HepG2 (cell line): ENCODE results near the gene LDLR. TPM values are rescaled to one million over a fixed set of nuclear protein-coding genes. Genes with fewer than 3 reads are reported as not detected.

Experiments used
- CEBPB ChIP-seq: IDR thresholded peaks from 2 replicates; pipeline ENCODE4 v1.6.1; 2011; ENCODE audit warnings: low read depth, low read length, improper control_type of control experiment, borderline replicate concordance
- DNMT1 ChIP-seq: sonication (generic); formaldehyde crosslinking; IDR thresholded peaks from 2 replicates; pipeline ENCODE4 v1.5.1; 2020; ENCODE audit warnings: mild to moderate bottlenecking, missing genetic modification reagents
- FOXK1 ChIP-seq: sonication (generic); formaldehyde crosslinking; IDR thresholded peaks from 2 replicates; pipeline ENCODE4 v1.4.0; 2020; ENCODE audit warnings: low read depth, missing genetic modification reagents, borderline replicate concordance
- FOXO4 ChIP-seq: sonication (generic); formaldehyde crosslinking; conservative IDR thresholded peaks from 2 replicates; pipeline ENCODE4 v1.8.1; 2023; ENCODE audit warnings: missing genetic modification reagents
- HMG20B ChIP-seq: conservative IDR thresholded peaks from 2 replicates; pipeline ENCODE4 v1.6.1; 2016; ENCODE audit warnings: missing genetic modification reagents, missing compliant biosample characterization
- MBD4 ChIP-seq: IDR thresholded peaks from 2 replicates; pipeline ENCODE4 v1.6.1; 2012; ENCODE audit warnings: low read length, inconsistent platforms, borderline replicate concordance
- SAFB2 ChIP-seq: sonication (generic); formaldehyde crosslinking; IDR thresholded peaks from 2 replicates; pipeline ENCODE4 v1.5.1; 2020; ENCODE audit warnings: missing genetic modification reagents, low read depth, mild to moderate bottlenecking, borderline replicate concordance
- SNAPC2 ChIP-seq: sonication (generic); formaldehyde crosslinking; IDR thresholded peaks from 2 replicates; pipeline ENCODE4 v1.8.1; 2022; ENCODE audit warnings: mild to moderate bottlenecking, missing genetic modification reagents
- TCF7 ChIP-seq: sonication (generic); IDR thresholded peaks from 2 replicates; pipeline ENCODE4 v1.6.1; 2016; ENCODE audit warnings: antibody characterized with exemption, low read depth
- ZC3H13 ChIP-seq: sonication (generic); formaldehyde crosslinking; IDR thresholded peaks from 2 replicates; pipeline ENCODE4 v1.8.1; 2023; ENCODE audit warnings: mild to moderate bottlenecking, missing genetic modification reagents, moderate library complexity
- ZFP37 ChIP-seq: sonication (generic); formaldehyde crosslinking; IDR thresholded peaks from 2 replicates; pipeline ENCODE4 v1.4.0; 2020; ENCODE audit warnings: missing genetic modification reagents, borderline replicate concordance
- ZGPAT ChIP-seq: IDR thresholded peaks from 2 replicates; pipeline ENCODE4 v1.6.1; 2016; ENCODE audit warnings: mild to moderate bottlenecking
- ZNF230 ChIP-seq: sonication (generic); formaldehyde crosslinking; IDR thresholded peaks from 2 replicates; pipeline ENCODE4 v1.4.0; 2020; ENCODE audit warnings: mild to moderate bottlenecking, missing genetic modification reagents
- ZNF318 ChIP-seq: sonication (generic); formaldehyde crosslinking; IDR thresholded peaks from 2 replicates; pipeline ENCODE4 v1.4.0; 2020; ENCODE audit warnings: mild to moderate bottlenecking, missing genetic modification reagents
- ZNF530 ChIP-seq: sonication (generic); formaldehyde crosslinking; IDR thresholded peaks from 2 replicates; pipeline ENCODE4 v1.5.0; 2020; ENCODE audit warnings: low read depth, mild to moderate bottlenecking, missing genetic modification reagents
- ZNF740 ChIP-seq: sonication (generic); formaldehyde crosslinking; IDR thresholded peaks from 2 replicates; pipeline ENCODE4 v1.4.0; 2020; ENCODE audit warnings: missing genetic modification reagents
- polyA plus RNA-seq, 8 experiments: library from polyadenylated mRNA; depleted of rRNA in 3 of 8; stranded (reverse) in 7 of 8; unstranded in 1 of 8; fragments of >200 nt; fragmentation: Illumina TruSeq in 4 of 8; extraction: Trizol in 4 of 8; gene quantifications; 2 replicates each; pipeline versions ENCODE4 v1.2.1 to v1.2.3, GENCODE V29; 2011 to 2016; ENCODE audit warnings: low read depth in 4 of 8, missing spikeins in 1 of 8, mixed read lengths in 1 of 8; ENCODE audit not compliant: insufficient read depth in 1 of 8
- total RNA-seq, 5 experiments: library from RNA; depleted of rRNA; stranded (reverse); fragments of >200 nt; fragmentation: Illumina TruSeq; extraction: Trizol; gene quantifications; 2 replicates each; pipeline ENCODE4 v1.2.3, GENCODE V29; 2016; ENCODE audit warnings: low read depth in 1 of 5
- TF ChIP-seq, protein P1 (sequence below): sonication (generic); formaldehyde crosslinking; IDR thresholded peaks from 2 replicates; pipeline ENCODE4 v1.8.0; 2022; ENCODE audit warnings: mild to moderate bottlenecking, missing genetic modification reagents, moderate library complexity

The LDLR gene
- total and polyA plus RNA-seq, 2 of the 13 experiments (the other 11 are each of a cell fraction or from before 2014, with no cell fraction given), result 51.6 to 92.5 TPM

- TF ChIP-seq ZNF740, result no peak
- TF ChIP-seq FOXK1 (CRISPR knock-in tag), result no peak
- no peak; the same call in 1 of the 2 replicates for TF ChIP-seq ZNF318 (CRISPR knock-in tag)
- TF ChIP-seq SAFB2 (CRISPR knock-in tag), result peak; percentile 80; the same call in 1 of the 2 replicates
- TF ChIP-seq ZFP37 (CRISPR knock-in tag), result no peak
- TF ChIP-seq ZC3H13 (CRISPR knock-in tag), result peak; percentile 24; the same call in 1 of the 2 replicates
- TF ChIP-seq ZNF530 (CRISPR knock-in tag), result no peak
- no peak for TF ChIP-seq FOXO4 (CRISPR knock-in tag)
- no peak for TF ChIP-seq CEBPB
- TF ChIP-seq SNAPC2 (CRISPR knock-in tag), result no peak
- TF ChIP-seq MBD4, result no peak
- no peak for TF ChIP-seq DNMT1 (CRISPR knock-in tag)
- no peak for TF ChIP-seq ZGPAT (CRISPR knock-in tag)
- TF ChIP-seq HMG20B, result no peak
- TF ChIP-seq, protein P1, sequence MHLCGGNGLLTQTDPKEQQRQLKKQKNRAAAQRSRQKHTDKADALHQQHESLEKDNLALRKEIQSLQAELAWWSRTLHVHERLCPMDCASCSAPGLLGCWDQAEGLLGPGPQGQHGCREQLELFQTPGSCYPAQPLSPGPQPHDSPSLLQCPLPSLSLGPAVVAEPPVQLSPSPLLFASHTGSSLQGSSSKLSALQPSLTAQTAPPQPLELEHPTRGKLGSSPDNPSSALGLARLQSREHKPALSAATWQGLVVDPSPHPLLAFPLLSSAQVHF (CRISPR knock-in tag), result no peak
- TF ChIP-seq TCF7, result no peak
- TF ChIP-seq ZNF230, result 0 out of 2 replicates have a peak, but pooled peaks have one; percentile 20
Observed at GRCh38 chr19:11141937-11142527, 52.8 kb downstream of the LDLR start (continued).
